Osteoblast (primary cell): Measurements from ENCODE around the gene NRG2. TPM values are rescaled to one million over a fixed set of nuclear protein-coding genes. Genes with fewer than 3 reads are reported as not detected.
A peak's percentile ranks its signal among the peaks of the same experiment; 100 is the strongest.

Source experiments
- DNase-seq: peaks from one replicate; pipeline ENCODE4 v3.0.0; 2011; ENCODE audit warnings: low spot score, mixed read lengths; ENCODE audit not compliant: insufficient read length; ENCODE audit errors: missing footprints
- H2AFZ ChIP-seq: 2 replicates; pipeline ENCODE4 v1.6.0; 2011; ENCODE audit warnings: mild to moderate bottlenecking, low read length
- H3K27ac ChIP-seq: 2 replicates; pipeline ENCODE4 v1.5.1; 2011; ENCODE audit warnings: mild to moderate bottlenecking, low read depth, low read length, moderate library complexity
- H3K27me3 ChIP-seq: 2 replicates; pipeline ENCODE4 v1.6.0; 2012; ENCODE audit warnings: mild to moderate bottlenecking, control low read depth, inconsistent platforms, low read length, moderate library complexity; ENCODE audit not compliant: insufficient read depth
- H3K36me3 ChIP-seq: 2 replicates; pipeline ENCODE4 v1.5.1; 2011; ENCODE audit warnings: mild to moderate bottlenecking, low read length, control low read depth, moderate library complexity; ENCODE audit not compliant: insufficient read depth
- H3K4me1 ChIP-seq: 2 replicates; pipeline ENCODE4 v1.5.1; 2011; ENCODE audit warnings: mild to moderate bottlenecking, low read length, control low read depth, moderate library complexity; ENCODE audit not compliant: insufficient read depth
- H3K4me2 ChIP-seq: 2 replicates; pipeline ENCODE4 v1.6.0; 2011; ENCODE audit warnings: mild to moderate bottlenecking, low read length; ENCODE audit not compliant: insufficient read depth
- H3K4me3 ChIP-seq: fragments of 200-600 bp; sonication (generic); 3 replicates; pipeline ENCODE4 v1.5.1; 2012; ENCODE audit warnings: mild to moderate bottlenecking, low read length, inconsistent platforms; ENCODE audit not compliant: insufficient read depth
- H3K79me2 ChIP-seq: 2 replicates; pipeline ENCODE4 v1.6.0; 2012; ENCODE audit warnings: mild to moderate bottlenecking, low read length, control low read depth, inconsistent platforms; ENCODE audit not compliant: insufficient read depth
- H3K9me3 ChIP-seq: 2 replicates; pipeline ENCODE4 v1.5.1; 2011; ENCODE audit warnings: low read depth, low read length, control low read depth
- H4K20me1 ChIP-seq: 2 replicates; pipeline ENCODE4 v1.6.0; 2012; ENCODE audit warnings: mild to moderate bottlenecking, low read length, control low read depth; ENCODE audit not compliant: insufficient read depth
- total RNA-seq: library from RNA; depleted of rRNA; stranded (reverse); fragments of >200 nt; gene quantifications from 2 replicates; pipeline ENCODE4 v1.2.3, GENCODE V29; 2012
- TF ChIP-seq, protein P1 (sequence below): IDR thresholded peaks from 2 replicates; pipeline ENCODE4 v1.5.1; 2011; ENCODE audit warnings: mild to moderate bottlenecking, low read depth, low read length, moderate library complexity; ENCODE audit errors: extremely low read depth

Gene NRG2
- total RNA-seq, 1 donor: 0.72 TPM

DNA sequence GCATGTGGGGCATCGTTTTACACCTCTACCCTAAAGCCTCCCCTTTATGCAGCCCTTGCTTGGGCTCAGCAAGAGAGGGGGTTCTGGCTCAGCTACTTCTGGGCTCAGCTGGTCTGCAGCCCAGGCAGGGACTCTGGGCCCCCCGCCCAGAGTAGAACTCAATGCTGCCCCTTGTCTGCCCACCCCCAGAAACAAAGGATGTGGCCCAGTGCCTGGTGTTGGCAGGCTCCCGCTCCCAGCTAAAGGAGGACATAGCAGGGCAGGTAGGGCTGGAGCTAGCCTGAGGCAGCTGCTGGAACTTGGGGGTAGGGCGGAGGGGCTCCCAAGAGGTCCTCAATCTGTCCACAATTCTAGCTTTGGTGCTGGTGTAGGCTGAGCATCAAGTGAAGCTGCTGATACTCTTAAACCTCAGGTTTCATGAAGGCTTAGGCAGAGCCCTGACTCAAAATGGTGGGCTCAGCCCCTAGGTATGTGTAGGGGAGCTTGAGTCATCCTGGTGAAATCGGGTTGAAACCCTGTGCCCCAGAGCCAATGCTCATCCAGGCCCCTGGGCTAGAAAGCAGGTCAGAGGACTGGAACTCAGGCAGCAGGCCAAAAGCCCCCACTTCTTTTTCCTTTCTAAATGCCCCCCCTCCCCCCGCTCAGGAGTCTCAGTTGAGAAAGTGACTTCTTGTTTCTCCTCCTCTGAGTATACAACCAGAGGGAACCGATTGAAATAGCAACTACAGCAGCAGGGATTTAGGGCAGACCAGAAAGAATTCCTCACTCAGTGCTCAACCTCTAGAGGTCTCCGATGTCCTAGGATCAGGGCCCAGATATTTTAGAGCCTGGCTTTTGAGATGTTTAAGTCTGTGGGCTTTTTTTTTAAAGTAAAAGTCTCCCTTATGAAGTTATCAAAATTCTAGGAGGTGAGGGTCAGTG is 236.1 kb downstream of the NRG2 start:
- Histone ChIP-seq H3K27me3 (peaks cover 7% of the 10 kb centered on the region), H3K79me2 (no peaks in the 10 kb centered on the region), H3K36me3 (no peaks in the 10 kb centered on the region), H3K4me1 (no peaks in the 10 kb centered on the region), H4K20me1 (no peaks in the 10 kb centered on the region), H3K4me3 (no peak overlapping the region), H3K9me3 (no peaks in the 10 kb centered on the region), H3K4me2 (no peak overlapping the region), H3K27ac (no peak overlapping the region), H2AFZ (no peak overlapping the region)
- TF ChIP-seq, protein P1, sequence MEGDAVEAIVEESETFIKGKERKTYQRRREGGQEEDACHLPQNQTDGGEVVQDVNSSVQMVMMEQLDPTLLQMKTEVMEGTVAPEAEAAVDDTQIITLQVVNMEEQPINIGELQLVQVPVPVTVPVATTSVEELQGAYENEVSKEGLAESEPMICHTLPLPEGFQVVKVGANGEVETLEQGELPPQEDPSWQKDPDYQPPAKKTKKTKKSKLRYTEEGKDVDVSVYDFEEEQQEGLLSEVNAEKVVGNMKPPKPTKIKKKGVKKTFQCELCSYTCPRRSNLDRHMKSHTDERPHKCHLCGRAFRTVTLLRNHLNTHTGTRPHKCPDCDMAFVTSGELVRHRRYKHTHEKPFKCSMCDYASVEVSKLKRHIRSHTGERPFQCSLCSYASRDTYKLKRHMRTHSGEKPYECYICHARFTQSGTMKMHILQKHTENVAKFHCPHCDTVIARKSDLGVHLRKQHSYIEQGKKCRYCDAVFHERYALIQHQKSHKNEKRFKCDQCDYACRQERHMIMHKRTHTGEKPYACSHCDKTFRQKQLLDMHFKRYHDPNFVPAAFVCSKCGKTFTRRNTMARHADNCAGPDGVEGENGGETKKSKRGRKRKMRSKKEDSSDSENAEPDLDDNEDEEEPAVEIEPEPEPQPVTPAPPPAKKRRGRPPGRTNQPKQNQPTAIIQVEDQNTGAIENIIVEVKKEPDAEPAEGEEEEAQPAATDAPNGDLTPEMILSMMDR: no peak
- peak; percentile 80 for DNase-seq

DNA sequence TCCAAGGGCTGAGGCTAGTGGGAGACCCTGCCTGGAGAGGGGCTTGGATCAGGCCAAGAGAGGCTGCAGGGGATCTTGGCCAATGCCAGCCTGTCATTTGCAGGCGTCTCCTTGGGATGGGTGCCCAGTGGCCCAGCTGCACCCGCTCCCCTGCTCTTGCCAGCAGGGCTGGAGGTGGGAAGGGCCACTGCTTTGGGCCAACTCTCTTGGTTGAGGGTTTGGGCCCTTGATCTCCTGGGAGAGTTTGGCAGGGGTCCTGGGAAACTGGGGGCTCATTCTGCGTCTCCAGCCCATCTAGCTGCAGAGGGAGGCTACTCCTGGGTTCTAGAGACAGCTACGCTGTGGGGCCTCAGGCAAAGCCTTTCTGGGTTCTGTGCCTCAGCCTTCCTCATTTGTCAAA is 237.0 kb downstream of the NRG2 start:
- Histone ChIP-seq H3K4me1 (no peaks in the 10 kb centered on the region), H3K9me3 (no peaks in the 10 kb centered on the region), H3K27ac (no peak overlapping the region), H3K4me2 (no peak overlapping the region), H4K20me1 (no peaks in the 10 kb centered on the region), H3K4me3 (no peak overlapping the region), H3K36me3 (no peaks in the 10 kb centered on the region), H3K27me3 (peaks cover 15% of the 10 kb centered on the region), H3K79me2 (no peaks in the 10 kb centered on the region), H2AFZ (no peak overlapping the region)
- TF ChIP-seq, protein P1: no peak
- DNase-seq: no peak

DNA sequence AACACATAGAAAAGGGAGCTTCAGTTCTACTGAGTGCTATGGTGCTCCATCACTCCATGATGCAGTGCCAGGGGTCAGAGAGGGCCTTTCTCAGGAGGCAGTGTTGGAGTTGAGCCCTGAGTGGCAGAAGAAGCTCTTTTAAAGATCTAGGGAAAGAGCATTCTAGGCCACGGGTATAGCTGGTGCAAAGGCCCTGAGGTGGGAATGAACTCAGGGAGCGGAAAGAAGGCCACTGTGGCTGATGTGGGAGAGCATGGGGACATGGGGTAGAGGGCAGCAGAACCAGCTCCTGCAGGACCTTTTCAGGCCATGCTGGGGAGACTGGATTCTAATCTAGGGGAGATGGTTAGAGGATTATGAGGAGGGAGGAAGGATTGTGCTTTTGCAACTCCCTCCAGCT is 237.6 kb downstream of the NRG2 start:
- Histone ChIP-seq H3K36me3 (no peaks in the 10 kb centered on the region), H4K20me1 (no peaks in the 10 kb centered on the region), H3K4me3 (no peak overlapping the region), H3K27me3 (peaks cover 16% of the 10 kb centered on the region), H3K4me1 (no peaks in the 10 kb centered on the region), H3K9me3 (no peaks in the 10 kb centered on the region), H2AFZ (no peak overlapping the region), H3K79me2 (no peaks in the 10 kb centered on the region), H3K27ac (no peak overlapping the region), H3K4me2 (no peak overlapping the region)
- peak; percentile 68 for DNase-seq
- TF ChIP-seq, protein P1: no peak

DNA sequence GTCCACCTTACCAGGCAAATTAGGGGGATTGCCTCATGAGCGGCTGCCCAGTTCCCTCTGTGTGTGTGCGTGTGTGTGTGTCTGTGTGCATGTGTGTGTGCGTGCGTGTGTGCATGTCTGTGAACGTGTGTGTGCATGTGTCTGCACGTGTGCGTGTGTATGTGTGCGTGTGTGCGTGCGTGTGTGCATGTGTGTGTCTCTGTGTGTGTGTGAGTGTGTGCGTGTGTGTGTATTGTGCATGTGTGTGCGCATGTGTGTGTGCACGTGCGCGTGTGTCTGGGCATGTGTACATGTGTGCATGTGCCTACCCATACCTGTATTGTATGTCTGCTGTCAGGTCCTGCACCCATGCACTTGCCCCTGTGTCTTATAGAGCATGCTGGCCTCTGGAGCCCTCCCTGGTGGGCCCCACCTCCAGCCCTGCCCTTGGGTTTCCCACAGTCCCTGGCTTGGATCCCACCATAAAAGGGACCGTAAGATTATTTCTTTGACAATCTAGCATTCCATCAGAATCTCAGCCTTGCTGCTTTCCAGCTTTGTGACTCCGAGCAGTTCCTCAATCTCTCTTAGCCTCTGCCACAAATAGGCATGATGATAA is 238.2 kb downstream of the NRG2 start:
- H4K20me1 ChIP-seq: no peaks in the 10 kb centered on the region
- H3K27ac ChIP-seq: no peak overlapping the region
- H3K79me2 ChIP-seq: no peaks in the 10 kb centered on the region
- DNase-seq: peak; percentile 32
- no peaks in the 10 kb centered on the region for H3K9me3 ChIP-seq
- no peaks in the 10 kb centered on the region for H3K36me3 ChIP-seq
- peaks cover 21% of the 10 kb centered on the region for H3K27me3 ChIP-seq
- no peak overlapping the region for H2AFZ ChIP-seq
- H3K4me1 ChIP-seq: no peaks in the 10 kb centered on the region
- no peak overlapping the region for H3K4me2 ChIP-seq
- TF ChIP-seq, protein P1: no peak
- H3K4me3 ChIP-seq: no peak overlapping the region
